ENCODE data around the gene NRP1. TPM values are rescaled to one million over a fixed set of nuclear protein-coding genes. Genes with fewer than 3 reads are reported as not detected.

The NRP1 gene
- total and polyA plus RNA-seq, 10 donors = 4.8 to 202 (median 138) TPM

- Histone ChIP-seq H3K36me3 (no peaks in the 10 kb centered on the region), H3K27me3 (replicated peaks in 1 of 7) (no peaks in the 10 kb centered on the region), H3K27ac (peak overlapping the region in 3 of 8 donors; percentile 1 to 59 (median 37)), H3K4me3 (no peak overlapping the region), H3K4me1 (peaks cover 0 to 16% (median 2%) of the 10 kb centered on the region in 6 donors), H3K9me3 (peaks cover 0 to 3% (median 0%) of the 10 kb centered on the region in 8 donors)
- no peak for DNase-seq
- TF ChIP-seq POLR2AphosphoS5 (IDR thresholded peaks at IDR 0.05) (no peak), POLR2A (IDR thresholded peaks at IDR 0.05) (no peak), CTCF (IDR thresholded peaks at IDR 0.05 in 8 of 11, conservative IDR thresholded peaks at IDR 0.05 in 3 of 11) (no peak)
- 80 to 92% (median 84%) methylated on average over 1 of the region's 1 CpG for WGBS, 5 donors
- intact Hi-C loops (cut with DNase I; ENCODE audit: low total_unique reads) = loop anchor here (10.0 kb wide), 1 partner anchor 356 kb away; no protein-coding TSS in a partner anchor
Observed at GRCh38 chr10:33150889-33151288, 183.6 kb downstream of the NRP1 start.

GRCh38 chr10:33150146-33150545 is 184.3 kb downstream of the NRP1 start:
- Histone ChIP-seq H3K9me3 (peaks cover 0 to 3% (median 0%) of the 10 kb centered on the region in 8 donors), H3K36me3 (no peaks in the 10 kb centered on the region), H3K4me3 (no peak overlapping the region), H3K4me1 (peaks cover 0 to 9% (median 1%) of the 10 kb centered on the region in 6 donors), H3K27ac (peak overlapping the region in 3 of 8 donors; percentile 1 to 59 (median 37)), H3K27me3 (replicated peaks in 1 of 7) (no peaks in the 10 kb centered on the region)
- TF ChIP-seq POLR2AphosphoS5 (IDR thresholded peaks at IDR 0.05) = no peak
- no peak for DNase-seq
- 40 to 50% (median 46%) methylated on average over 2 of the region's 2 CpGs for WGBS, 5 donors
- intact Hi-C loops (cut with DNase I; ENCODE audit: low total_unique reads) = loop anchor here (10.0 kb wide), 1 partner anchor 355 kb away; no protein-coding TSS in a partner anchor

- no peaks in the 10 kb centered on the region for H3K36me3 ChIP-seq
- peaks cover 0 to 4% (median 0%) of the 10 kb centered on the region in 6 donors for H3K4me1 ChIP-seq
- TF ChIP-seq CTCF (IDR thresholded peaks at IDR 0.05 in 8 of 11, conservative IDR thresholded peaks at IDR 0.05 in 3 of 11) (no peak), POLR2AphosphoS5 (IDR thresholded peaks at IDR 0.05) (no peak), POLR2A (IDR thresholded peaks at IDR 0.05) (no peak)
- no peak for DNase-seq
- no peak overlapping the region for H3K27ac ChIP-seq
- no peak overlapping the region for H3K4me3 ChIP-seq
- H3K9me3 ChIP-seq = peaks cover 0 to 3% (median 0%) of the 10 kb centered on the region in 8 donors
- WGBS, 5 donors = 90 to 98% (median 92%) methylated on average over 3 of the region's 3 CpGs
- intact Hi-C loops (cut with DNase I; ENCODE audit: low total_unique reads) = no loop called here
- no peaks in the 10 kb centered on the region for H3K27me3 ChIP-seq (replicated peaks in 1 of 7)
Observed at GRCh38 chr10:33147013-33147310, 187.5 kb downstream of the NRP1 start.

- WGBS, 5 donors = 84 to 93% (median 88%) methylated on average over 10 of the region's 10 CpGs
- peaks cover 0 to 4% (median 0%) of the 10 kb centered on the region in 6 donors for H3K4me1 ChIP-seq
Observed at GRCh38 chr10:33146189-33147012, 188.1 kb downstream of the NRP1 start.

More at GRCh38 chr10:33146189-33147012, 188.1 kb downstream of the NRP1 start:
- no peak for DNase-seq
- intact Hi-C loops (cut with DNase I; ENCODE audit: low total_unique reads) = no loop called here
- Histone ChIP-seq H3K4me3 (no peak overlapping the region), H3K27ac (no peak overlapping the region), H3K9me3 (peaks cover 0 to 3% (median 0%) of the 10 kb centered on the region in 8 donors), H3K27me3 (replicated peaks in 1 of 7) (no peaks in the 10 kb centered on the region), H3K36me3 (no peaks in the 10 kb centered on the region)
- no peak for TF ChIP-seq POLR2AphosphoS5 (IDR thresholded peaks at IDR 0.05)
- TF ChIP-seq POLR2A (IDR thresholded peaks at IDR 0.05) = no peak
- TF ChIP-seq CTCF (IDR thresholded peaks at IDR 0.05 in 8 of 11, conservative IDR thresholded peaks at IDR 0.05 in 3 of 11) = no peak

Measured in spleen (tissue), 11 donors.